GM19395 (cell line): ENCODE data around the gene ZSCAN30.
"Not testable (repeated sequence)": the region's sequence is repeated elsewhere in the genome, so short reads cannot be mapped to it uniquely, and the experiment has no call there.

ENCODE experiments used
- ATAC-seq: cut with Tn5 transposase; IDR thresholded peaks from one replicate; pipeline ENCODE4 v1.9.1; 2021; ENCODE audit warnings: mild to moderate bottlenecking, moderate library complexity; ENCODE audit not compliant: unreplicated experiment

The ZSCAN30 gene

GRCh38 chr18:35239314-35239713, 50.7 kb downstream of the ZSCAN30 start:
- no peak for ATAC-seq

- no peak for ATAC-seq
Observed at GRCh38 chr18:35236571-35237363, 53.3 kb downstream of the ZSCAN30 start.

- ATAC-seq: peak; percentile 94
Observed at GRCh38 chr18:35231052-35231451, 59.0 kb downstream of the ZSCAN30 start.

- no peak for ATAC-seq
Observed at GRCh38 chr18:35227254-35227653, 62.8 kb downstream of the ZSCAN30 start.

GRCh38 chr18:35223797-35224196, 66.2 kb downstream of the ZSCAN30 start:
- ATAC-seq: no peak

GRCh38 chr18:35220424-35220823, 69.6 kb downstream of the ZSCAN30 start:
- ATAC-seq: no peak

GRCh38 chr18:35219331-35219730, 70.7 kb downstream of the ZSCAN30 start:
- not testable (repeated sequence) for ATAC-seq

GRCh38 chr18:35216611-35217010, 73.4 kb downstream of the ZSCAN30 start:
- not testable (repeated sequence) for ATAC-seq

- no peak for ATAC-seq
Observed at GRCh38 chr18:35215026-35215425, 75.0 kb downstream of the ZSCAN30 start.

GRCh38 chr18:35205746-35206458, 84.1 kb downstream of the ZSCAN30 start:
- not testable (repeated sequence) for ATAC-seq

- no peak for ATAC-seq
Observed at GRCh38 chr18:35205199-35205712, 84.8 kb downstream of the ZSCAN30 start.

- no peak for ATAC-seq
Observed at GRCh38 chr18:35203067-35203466, 87.0 kb downstream of the ZSCAN30 start.

GRCh38 chr18:35201256-35201931, 88.6 kb downstream of the ZSCAN30 start:
- no peak for ATAC-seq
